GM19324 (cell line): ENCODE measurements around the gene KDM8.

Source experiments
- ATAC-seq: cut with Tn5 transposase; IDR thresholded peaks from one replicate; pipeline ENCODE4 v1.9.1; 2021; ENCODE audit warnings: mild to moderate bottlenecking, moderate library complexity; ENCODE audit not compliant: unreplicated experiment, low FRiP score

The KDM8 gene

GRCh38 chr16:27203507-27204311 is at the start of gene KDM8:
KDM8 (plus strand) TSS chr16:27203526; CDS start chr16:27210124, 6,598 bp downstream.
- ATAC-seq: peak; percentile 89

- no peak for ATAC-seq
These were observed 48.4 kb upstream of the KDM8 start for GRCh38 chr16:27154705-27155521.

GRCh38 chr16:27156579-27156978 is 46.7 kb upstream of the KDM8 start:
- no peak for ATAC-seq

- ATAC-seq: no peak
These were observed 41.9 kb upstream of the KDM8 start for GRCh38 chr16:27161398-27161797.

GRCh38 chr16:27164352-27164751 is 39.0 kb upstream of the KDM8 start:
- ATAC-seq: no peak

- ATAC-seq: no peak
These were observed 37.8 kb upstream of the KDM8 start for GRCh38 chr16:27165576-27165975.

GRCh38 chr16:27168790-27169189 is 34.5 kb upstream of the KDM8 start:
- ATAC-seq: no peak

- no peak for ATAC-seq
These were observed 33.7 kb upstream of the KDM8 start for GRCh38 chr16:27169511-27170071.

- no peak for ATAC-seq
These were observed 31.7 kb upstream of the KDM8 start for GRCh38 chr16:27171584-27171983.

- ATAC-seq: no peak
These were observed 29.3 kb upstream of the KDM8 start for GRCh38 chr16:27174007-27174406.

GRCh38 chr16:27174798-27175197 is 28.5 kb upstream of the KDM8 start:
- ATAC-seq: no peak

- no peak for ATAC-seq
These were observed 27.4 kb upstream of the KDM8 start for GRCh38 chr16:27175888-27176287.

GRCh38 chr16:27177031-27177774 is 26.1 kb upstream of the KDM8 start:
- no peak for ATAC-seq

GRCh38 chr16:27179500-27180072 is 23.7 kb upstream of the KDM8 start:
- peak; percentile 66 for ATAC-seq

- ATAC-seq: no peak
These were observed 22.1 kb upstream of the KDM8 start for GRCh38 chr16:27181019-27181790.

GRCh38 chr16:27182906-27183405 is 20.4 kb upstream of the KDM8 start:
- ATAC-seq: no peak

- ATAC-seq: no peak
These were observed 17.6 kb upstream of the KDM8 start for GRCh38 chr16:27185776-27186130.

GRCh38 chr16:27188633-27189032 is 14.7 kb upstream of the KDM8 start:
- ATAC-seq: no peak

- no peak for ATAC-seq
These were observed 13.9 kb upstream of the KDM8 start for GRCh38 chr16:27189335-27189972.
